Smooth muscle cell (in vitro differentiated cells): ENCODE measurements around the gene ALX4. TPM values are rescaled to one million over a fixed set of nuclear protein-coding genes. Genes with fewer than 3 reads are reported as not detected.

ENCODE experiments used
- DNase-seq: peaks from one replicate; lab custom pipeline; 2025; ENCODE audit not compliant: unreplicated experiment; lab: John Stamatoyannopoulos, UW
- H2AFZ ChIP-seq: fragments of 200-600 bp; sonication (generic); 2 replicates; pipeline ENCODE4 v1.6.0; 2016; ENCODE audit warnings: antibody characterized with exemption, low read depth, mild to moderate bottlenecking
- H3F3A ChIP-seq: fragments of 200-600 bp; sonication (generic); 2 replicates; pipeline ENCODE4 v1.6.0; 2017; ENCODE audit warnings: antibody characterized with exemption, low read depth
- H3K27ac ChIP-seq: fragments of 200-600 bp; sonication (generic); 2 replicates; pipeline ENCODE4 v1.5.1; 2016; ENCODE audit warnings: low read depth, mild to moderate bottlenecking
- H3K27me3 ChIP-seq: fragments of 200-600 bp; sonication (generic); 2 replicates; pipeline ENCODE4 v1.6.1; 2016; ENCODE audit warnings: low read depth, mild to moderate bottlenecking
- H3K36me3 ChIP-seq: fragments of 200-600 bp; sonication (generic); 2 replicates; pipeline ENCODE4 v1.5.1; 2016; ENCODE audit warnings: low read depth
- H3K4me1 ChIP-seq: fragments of 200-600 bp; sonication (generic); 2 replicates; pipeline ENCODE4 v1.5.1; 2016; ENCODE audit warnings: low read depth
- H3K4me2 ChIP-seq: fragments of 200-600 bp; sonication (generic); 2 replicates; pipeline ENCODE4 v1.6.0; 2016; ENCODE audit warnings: mild to moderate bottlenecking
- H3K4me3 ChIP-seq: fragments of 200-600 bp; sonication (generic); 2 replicates; pipeline ENCODE4 v1.5.1; 2016; ENCODE audit warnings: mild to moderate bottlenecking
- H3K79me2 ChIP-seq: fragments of 200-600 bp; sonication (generic); 2 replicates; pipeline ENCODE4 v1.6.0; 2016; ENCODE audit warnings: low read depth, mild to moderate bottlenecking
- H3K9ac ChIP-seq: fragments of 200-600 bp; sonication (generic); 2 replicates; pipeline ENCODE4 v1.6.0; 2016; ENCODE audit warnings: low read depth
- H3K9me3 ChIP-seq: fragments of 200-600 bp; sonication (generic); replicated peaks from 2 replicates; pipeline ENCODE4 v1.5.1; 2016; ENCODE audit warnings: low read depth
- H4K20me1 ChIP-seq: fragments of 200-600 bp; sonication (generic); 2 replicates; pipeline ENCODE4 v1.6.0; 2016; ENCODE audit warnings: low read depth
- CTCF ChIP-seq: fragments of 200-600 bp; sonication (generic); IDR thresholded peaks from 2 replicates; pipeline ENCODE4 v1.5.1; 2017; ENCODE audit warnings: borderline replicate concordance, mild to moderate bottlenecking, antibody characterized with exemption; ENCODE audit not compliant: insufficient read depth, poor library complexity, severe bottlenecking
- WGBS: methylation state at CpG from one replicate; pipeline ENCODE4 v1.1.7; 2016; ENCODE audit warnings: low lambda C conversion rate; 5-methylcytosine and 5-hydroxymethylcytosine counted together
- polyA plus RNA-seq: library from polyadenylated mRNA; unstranded; fragments of >200 nt; fragmentation: Nextera tagmentation; extraction: Ambion mirVana; gene quantifications from 2 replicates; pipeline ENCODE4 v1.2.1, GENCODE V29; 2016
- total RNA-seq: library from RNA; depleted of rRNA; stranded (reverse); fragments of >200 nt; gene quantifications from 2 replicates; pipeline ENCODE4 v1.2.3, GENCODE V29; 2014

ALX4 gene
- total and polyA plus RNA-seq, 2 experiments from 2014 or later: not detected

GRCh38 chr11:44226490-44226889 is 83.4 kb downstream of the ALX4 start:
- H3K27ac ChIP-seq: no peak overlapping the region
- H3K4me2 ChIP-seq: no peak overlapping the region

GRCh38 chr11:44224867-44225501 is 85.0 kb downstream of the ALX4 start:
- no peaks in the 10 kb centered on the region for H3F3A ChIP-seq
- no peak overlapping the region for H3K27ac ChIP-seq
- no peaks in the 10 kb centered on the region for H3K36me3 ChIP-seq
- H3K79me2 ChIP-seq: no peaks in the 10 kb centered on the region
- DNase-seq: no peak
- peaks cover 9% of the 10 kb centered on the region for H4K20me1 ChIP-seq
- H3K9ac ChIP-seq: no peak overlapping the region
- H3K4me1 ChIP-seq: peaks cover 6% of the 10 kb centered on the region
- H3K4me3 ChIP-seq: no peak overlapping the region
- H2AFZ ChIP-seq: no peak overlapping the region
- no peaks in the 10 kb centered on the region for H3K27me3 ChIP-seq
- no peaks in the 10 kb centered on the region for H3K9me3 ChIP-seq
- no peak for TF ChIP-seq CTCF
- WGBS: 83% methylated on average over 3 of the region's 3 CpGs
- H3K4me2 ChIP-seq: no peak overlapping the region

More at GRCh38 chr11:44226490-44226889, 83.4 kb downstream of the ALX4 start:
- no peak overlapping the region for H3K9ac ChIP-seq
- H3K27me3 ChIP-seq: no peaks in the 10 kb centered on the region
- no peaks in the 10 kb centered on the region for H3K79me2 ChIP-seq
- no peak overlapping the region for H3K4me3 ChIP-seq
- no peaks in the 10 kb centered on the region for H3K36me3 ChIP-seq
- no peaks in the 10 kb centered on the region for H3F3A ChIP-seq
- H3K4me1 ChIP-seq: peaks cover 6% of the 10 kb centered on the region
- WGBS: 92% methylated on average over 2 of the region's 2 CpGs
- TF ChIP-seq CTCF: no peak
- H3K9me3 ChIP-seq: no peaks in the 10 kb centered on the region
- no peak overlapping the region for H2AFZ ChIP-seq
- peaks cover 1% of the 10 kb centered on the region for H4K20me1 ChIP-seq
- no peak for DNase-seq

- no peak overlapping the region for H3K4me2 ChIP-seq
- TF ChIP-seq CTCF: no peak
Measured at GRCh38 chr11:44223238-44223637, 86.7 kb downstream of the ALX4 start.

GRCh38 chr11:44221992-44222391 is 87.9 kb downstream of the ALX4 start:
- H3K27ac ChIP-seq: no peak overlapping the region
- no peaks in the 10 kb centered on the region for H3K4me1 ChIP-seq
- no peak overlapping the region for H3K4me2 ChIP-seq
- no peak for TF ChIP-seq CTCF
- H3K9me3 ChIP-seq: no peaks in the 10 kb centered on the region
- H3K36me3 ChIP-seq: no peaks in the 10 kb centered on the region
- H3K9ac ChIP-seq: no peak overlapping the region
- no peak overlapping the region for H3K4me3 ChIP-seq
- H2AFZ ChIP-seq: no peak overlapping the region
- 98% methylated on average over 2 of the region's 2 CpGs for WGBS
- no peaks in the 10 kb centered on the region for H3K79me2 ChIP-seq
- H3F3A ChIP-seq: no peaks in the 10 kb centered on the region
- DNase-seq: no peak
- H3K27me3 ChIP-seq: no peaks in the 10 kb centered on the region
- H4K20me1 ChIP-seq: peaks cover 9% of the 10 kb centered on the region

More at GRCh38 chr11:44223238-44223637, 86.7 kb downstream of the ALX4 start:
- peaks cover 9% of the 10 kb centered on the region for H4K20me1 ChIP-seq
- DNase-seq: no peak
- no peak overlapping the region for H3K9ac ChIP-seq
- H3K4me1 ChIP-seq: no peaks in the 10 kb centered on the region
- H2AFZ ChIP-seq: no peak overlapping the region
- no peaks in the 10 kb centered on the region for H3F3A ChIP-seq
- no peak overlapping the region for H3K4me3 ChIP-seq
- no peaks in the 10 kb centered on the region for H3K79me2 ChIP-seq
- H3K36me3 ChIP-seq: no peaks in the 10 kb centered on the region
- H3K27ac ChIP-seq: no peak overlapping the region
- H3K27me3 ChIP-seq: no peaks in the 10 kb centered on the region
- no peaks in the 10 kb centered on the region for H3K9me3 ChIP-seq
